Ovary (tissue), 9 donors: ENCODE results near the gene RBPJL. TPM values are rescaled to one million over a fixed set of nuclear protein-coding genes. Genes with fewer than 3 reads are reported as not detected.

ENCODE experiments used
- DNase-seq, 5 donors: peaks; one replicate each; pipeline ENCODE4 v3.0.0-alpha.2; 2019 to 2020
- H3K27ac ChIP-seq, 2 donors: fragments of 200-600 bp; one replicate each; pipeline versions ENCODE4 v1.5.1 to v1.8.0; 2019 to 2022
- H3K27me3 ChIP-seq: fragments of 200-600 bp; one replicate; pipeline ENCODE4 v1.8.0; 2022
- H3K36me3 ChIP-seq: fragments of 200-600 bp; sonication (generic); one replicate; pipeline ENCODE4 v1.5.1; 2019
- H3K4me1 ChIP-seq: one replicate; pipeline ENCODE4 v1.8.1; 2013; ENCODE audit warnings: mild to moderate bottlenecking, moderate library complexity; ENCODE audit not compliant: insufficient read depth
- H3K4me3 ChIP-seq: fragments of 200-600 bp; sonication (generic); one replicate; pipeline ENCODE4 v1.5.1; 2017
- H3K9me3 ChIP-seq, 2 donors: fragments of 200-600 bp in 1 of 2; sonication (generic) in 1 of 2; one replicate each; pipeline versions ENCODE4 v1.5.1 to v1.8.1; 2013 to 2019; ENCODE audit warnings: mild to moderate bottlenecking in 1 of 2, moderate library complexity in 1 of 2
- CTCF ChIP-seq, 3 donors: fragments of 450-650 bp in 2 of 3; fragments of 200-600 bp in 1 of 3; IDR thresholded peaks; one replicate each; pipeline versions ENCODE4 v1.5.1 to v1.8.0; 2016 to 2022; ENCODE audit warnings: antibody characterized with exemption in 3 of 3, mild to moderate bottlenecking in 1 of 3
- EP300 ChIP-seq: sonication (generic); formaldehyde crosslinking; IDR thresholded peaks from one replicate; pipeline ENCODE4 v1.6.1; 2017; ENCODE audit warnings: antibody characterized with exemption
- POLR2A ChIP-seq: fragments of 450-650 bp; IDR thresholded peaks from one replicate; pipeline ENCODE4 v1.6.1; 2017; ENCODE audit warnings: antibody characterized with exemption, mild to moderate bottlenecking, moderate library complexity
- WGBS, 3 donors: extraction: QIAGEN DNeasy Blood & Tissue Kit in 1 of 3; methylation state at CpG; one replicate each; pipeline versions ENCODE4 v1.1.5 to v1.1.7; 2013 to 2017; 5-methylcytosine and 5-hydroxymethylcytosine counted together
- intact Hi-C, 4 donors: fragments of 100-400 bp; cut with DNase I; formaldehyde crosslinking; loops; one replicate each; pipeline versions ENCODE4 v1.11.0 to v1.15.1; 2022 to 2023
- polyA plus RNA-seq, 2 donors: library from polyadenylated mRNA; stranded (reverse); fragments of 200-250 nt in 1 of 2; fragments of 350-450 nt in 1 of 2; fragmentation: Illumina TruSeq in 1 of 2; extraction: RNeasy Lipid Tissue Mini Kit (QIAGEN cat#74804) in 1 of 2; gene quantifications; one replicate each; pipeline ENCODE4 v1.2.3, GENCODE V29; 2013 to 2014
- total RNA-seq, 7 donors: library from RNA; depleted of rRNA in 2 of 7; stranded (reverse); fragments of >200 nt in 2 of 7; fragmentation: NEBNext Ultra II Directional in 3 of 7; extraction: Animal tissue kit (Norgen Biotek cat#: 25700) in 3 of 7; gene quantifications; one replicate each; pipeline versions ENCODE4 v1.1.0 to v1.2.4, GENCODE V29; 2016 to 2023
- donor health status: DM: no; HTN: no; CAD: no; lungs with moderate emphysema.
- donor health status: DM: no; HTN: no; CAD: no.
- donor health status: Bipolar disorder and iron deficiency.
- donor health status: DM: yes; HTN: yes; CAD: no.
- donor health status: DM: no; HTN: no; CAD: no.
- donor health status: DM: yes; HTN: yes; CAD: no.

RBPJL gene
- total and polyA plus RNA-seq, 9 donors: 0.36 to 0.38 TPM; not detected in 7

DNA sequence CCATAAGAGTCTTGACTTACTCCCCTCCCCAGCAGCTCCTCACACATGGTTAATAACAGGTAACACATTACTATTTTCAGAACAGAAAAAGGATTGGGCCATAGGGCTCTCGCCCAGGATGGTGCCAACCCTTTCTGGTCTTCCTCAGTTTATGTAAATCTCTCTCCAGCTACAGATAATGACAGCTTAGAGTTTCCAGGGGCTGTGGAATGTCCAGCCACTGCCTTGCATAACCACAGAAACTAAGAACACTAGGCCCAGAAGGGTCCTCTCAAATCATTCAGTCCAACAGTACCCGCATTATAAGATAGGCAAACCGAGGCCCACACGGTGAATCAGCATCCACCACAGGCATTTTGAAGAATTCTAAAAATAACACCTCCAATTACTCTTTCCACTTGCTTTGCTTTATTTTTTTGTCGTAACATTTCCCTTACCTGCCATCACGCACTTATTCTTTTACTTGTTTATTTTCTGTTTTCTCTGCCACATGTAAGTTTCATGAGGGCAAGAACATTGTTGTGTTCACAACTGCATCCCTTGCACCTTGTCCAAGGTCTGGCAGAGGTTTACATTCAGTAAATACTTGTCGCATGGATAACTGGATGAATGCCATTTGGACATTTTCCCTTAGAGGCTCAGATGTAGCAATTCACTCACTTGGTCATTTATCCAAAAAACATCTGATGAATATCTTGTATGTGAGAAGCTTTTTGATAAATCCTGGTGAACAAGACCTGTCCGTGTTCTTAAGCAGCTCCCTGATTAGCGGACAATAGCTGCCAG lies 48.0 kb downstream of the RBPJL start:
- TF ChIP-seq CTCF (IDR thresholded peaks at IDR 0.05) (no peak), EP300 (no peak), POLR2A (no peak)
- 72 to 81% (median 72%) methylated on average over 9 of the region's 9 CpGs for WGBS, 3 donors
- no peaks in the 10 kb centered on the region for H3K9me3 ChIP-seq
- intact Hi-C loops: no loop called here
- H3K4me1 ChIP-seq: peaks cover 3% of the 10 kb centered on the region
- no peaks in the 10 kb centered on the region for H3K36me3 ChIP-seq
- H3K27me3 ChIP-seq: no peaks in the 10 kb centered on the region
- DNase-seq: no peak
- no peak overlapping the region for H3K27ac ChIP-seq
- no peak overlapping the region for H3K4me3 ChIP-seq

- Histone ChIP-seq H3K36me3 (no peaks in the 10 kb centered on the region), H3K27me3 (no peaks in the 10 kb centered on the region), H3K27ac (no peak overlapping the region), H3K4me3 (no peak overlapping the region), H3K9me3 (no peaks in the 10 kb centered on the region), H3K4me1 (peaks cover 3% of the 10 kb centered on the region)
- no peak for DNase-seq
- TF ChIP-seq EP300: no peak
- no peak for TF ChIP-seq CTCF (IDR thresholded peaks at IDR 0.05)
- TF ChIP-seq POLR2A: no peak
- 65 to 75% (median 67%) methylated on average over 5 of the region's 5 CpGs for WGBS, 3 donors
- intact Hi-C loops: no loop called here
These were observed 48.8 kb downstream of the RBPJL start for GRCh38 chr20:45355209-45356084.

DNA sequence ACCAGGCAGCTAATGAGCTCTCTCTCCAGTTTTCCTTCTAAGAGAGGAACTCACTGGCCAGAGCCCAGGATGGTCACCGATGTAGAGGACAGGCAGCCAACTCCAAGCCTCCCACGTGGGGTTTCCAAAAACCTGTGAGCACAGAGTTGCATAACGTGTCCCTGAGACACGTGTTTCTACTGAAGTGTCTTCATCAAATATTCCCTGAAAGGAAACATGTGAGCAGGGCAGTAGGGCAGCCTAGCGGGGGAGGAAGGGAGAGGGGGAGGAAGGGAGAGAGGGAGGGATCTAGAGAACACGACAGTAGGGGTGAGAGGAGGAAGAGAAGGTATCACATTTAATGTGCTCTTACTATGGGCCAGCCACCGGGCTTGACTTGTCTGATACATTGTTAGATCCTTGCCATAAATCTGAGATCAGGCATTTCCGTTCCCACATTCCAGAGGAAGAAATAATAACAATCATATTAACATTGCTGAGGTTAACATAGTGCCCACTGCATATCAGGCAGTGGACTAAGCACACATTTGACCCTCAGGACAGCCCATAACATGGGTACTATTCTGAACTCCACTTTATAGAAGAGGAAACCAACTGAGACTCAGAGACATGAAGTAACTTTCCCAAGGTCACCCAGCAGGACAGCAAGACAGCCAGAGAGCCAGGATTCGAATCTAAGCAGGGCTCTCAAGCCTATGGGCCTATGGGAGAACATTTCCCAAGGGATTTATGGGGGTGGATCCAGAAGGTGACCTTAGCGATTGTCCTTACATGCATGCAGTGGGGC lies 51.8 kb downstream of the RBPJL start:
- H3K36me3 ChIP-seq: no peaks in the 10 kb centered on the region
- peak overlapping the region; percentile 28 to 49 for H3K27ac ChIP-seq
- no peak overlapping the region for H3K4me3 ChIP-seq
- no peaks in the 10 kb centered on the region for H3K9me3 ChIP-seq
- H3K27me3 ChIP-seq: no peaks in the 10 kb centered on the region
- peak; percentile 72 to 93 (median 85) for DNase-seq
- H3K4me1 ChIP-seq: peaks cover 3% of the 10 kb centered on the region
- TF ChIP-seq POLR2A: no peak
- peak; percentile 79 for TF ChIP-seq EP300
- no peak for TF ChIP-seq CTCF (IDR thresholded peaks at IDR 0.05)
- intact Hi-C loops: no loop called here
- WGBS, 3 donors: 9 to 13% (median 9%) methylated on average over 10 of the region's 10 CpGs

DNA sequence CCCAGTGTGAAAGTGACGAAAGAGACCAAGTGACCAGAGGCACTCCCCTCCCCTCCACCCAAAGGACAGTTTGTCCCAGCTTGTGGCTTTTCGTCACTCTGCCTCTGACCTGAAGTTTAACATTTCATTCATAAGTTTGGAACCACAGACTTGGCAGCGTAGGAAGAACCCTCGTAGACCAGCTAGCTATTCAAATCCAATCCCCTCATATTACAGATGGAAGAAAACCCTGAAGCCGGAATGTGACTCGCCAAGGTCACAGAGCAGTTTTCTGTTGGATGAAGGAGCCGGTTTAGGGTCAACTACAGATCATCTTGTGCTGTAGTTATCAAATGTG lies 52.4 kb downstream of the RBPJL start:
- no peaks in the 10 kb centered on the region for H3K27me3 ChIP-seq
- DNase-seq: peak in 1 of 5 donors; percentile 50
- H3K4me1 ChIP-seq: peaks cover 4% of the 10 kb centered on the region
- H3K36me3 ChIP-seq: no peaks in the 10 kb centered on the region
- no peaks in the 10 kb centered on the region for H3K9me3 ChIP-seq
- no peak overlapping the region for H3K4me3 ChIP-seq
- TF ChIP-seq EP300 (peak; percentile 85), CTCF (IDR thresholded peaks at IDR 0.05) (no peak)
- peak overlapping the region; percentile 28 to 49 for H3K27ac ChIP-seq
- WGBS, 3 donors: 37 to 52% (median 44%) methylated on average over 7 of the region's 7 CpGs
- intact Hi-C loops: no loop called here
